Neural crest cell (in vitro differentiated cells): Measurements from ENCODE around the gene TIMP3. TPM values are rescaled to one million over a fixed set of nuclear protein-coding genes. Genes with fewer than 3 reads are reported as not detected.

Experiments used
- DNase-seq: peaks from one replicate; pipeline ENCODE4 v3.0.0; 2021; ENCODE audit warnings: low read depth, mixed read lengths, low spot score
- H3K27ac Mint-ChIP-seq: one replicate; pipeline ENCODE4 v1.8.0; 2021; ENCODE audit warnings: mild to moderate bottlenecking, mixed read lengths; ENCODE audit not compliant: unreplicated experiment
- H3K27me3 Mint-ChIP-seq: 2 replicates; pipeline ENCODE4 v1.8.0; 2021; ENCODE audit warnings: low read depth, mild to moderate bottlenecking, mixed read lengths
- H3K36me3 Mint-ChIP-seq: 2 replicates; pipeline ENCODE4 v1.8.0; 2021; ENCODE audit warnings: low read depth, mild to moderate bottlenecking, mixed read lengths
- H3K4me1 Mint-ChIP-seq: 2 replicates; pipeline ENCODE4 v1.8.0; 2021; ENCODE audit warnings: mixed read lengths
- H3K4me3 Mint-ChIP-seq: one replicate; pipeline ENCODE4 v1.8.0; 2021; ENCODE audit warnings: mild to moderate bottlenecking, mixed read lengths
- H3K9me3 Mint-ChIP-seq: 2 replicates; pipeline ENCODE4 v1.8.0; 2021; ENCODE audit warnings: mixed read lengths
- CTCF ChIP-seq: fragments of 200-600 bp; sonication (generic); conservative IDR thresholded peaks from 2 replicates; pipeline ENCODE4 v1.5.0; 2021; ENCODE audit warnings: antibody characterized with exemption, mild to moderate bottlenecking
- total RNA-seq: library from RNA; stranded (reverse); gene quantifications from 2 replicates; pipeline ENCODE4 v1.2.1, GENCODE V29; 2021

The TIMP3 gene
- total RNA-seq, 1 donor from 2014 or later: 21.6 TPM

- Mint-ChIP-seq H3K4me1 (peaks cover 11% of the 10 kb centered on the region), H3K27ac (no peak overlapping the region), H3K27me3 (no peaks in the 10 kb centered on the region), H3K9me3 (no peaks in the 10 kb centered on the region), H3K4me3 (no peak overlapping the region), H3K36me3 (no peaks in the 10 kb centered on the region)
- no peak for DNase-seq
- TF ChIP-seq CTCF: no peak
Measured at GRCh38 chr22:32818446-32819115, 17.1 kb downstream of the TIMP3 start.

- Mint-ChIP-seq H3K27ac (no peak overlapping the region), H3K27me3 (no peaks in the 10 kb centered on the region), H3K4me3 (no peak overlapping the region), H3K9me3 (no peaks in the 10 kb centered on the region), H3K36me3 (no peaks in the 10 kb centered on the region), H3K4me1 (peaks cover 11% of the 10 kb centered on the region)
- no peak for TF ChIP-seq CTCF
- DNase-seq: no peak
Measured at GRCh38 chr22:32819120-32819519, 17.6 kb downstream of the TIMP3 start.

GRCh38 chr22:32820131-32821119, 18.9 kb downstream of the TIMP3 start:
- Mint-ChIP-seq H3K4me1 (peaks cover 20% of the 10 kb centered on the region), H3K9me3 (no peaks in the 10 kb centered on the region), H3K27ac (no peak overlapping the region), H3K36me3 (no peaks in the 10 kb centered on the region), H3K27me3 (no peaks in the 10 kb centered on the region), H3K4me3 (no peak overlapping the region)
- DNase-seq: no peak
- no peak for TF ChIP-seq CTCF

- no peak for DNase-seq
- Mint-ChIP-seq H3K4me1 (peaks cover 24% of the 10 kb centered on the region), H3K36me3 (no peaks in the 10 kb centered on the region), H3K27me3 (no peaks in the 10 kb centered on the region), H3K27ac (no peak overlapping the region), H3K4me3 (no peak overlapping the region), H3K9me3 (no peaks in the 10 kb centered on the region)
- TF ChIP-seq CTCF: no peak
Measured at GRCh38 chr22:32822179-32822877, 20.8 kb downstream of the TIMP3 start.

- Mint-ChIP-seq H3K9me3 (no peaks in the 10 kb centered on the region), H3K27me3 (no peaks in the 10 kb centered on the region), H3K4me3 (no peak overlapping the region), H3K4me1 (peaks cover 25% of the 10 kb centered on the region), H3K36me3 (no peaks in the 10 kb centered on the region), H3K27ac (no peak overlapping the region)
- TF ChIP-seq CTCF: peak; percentile 62
- peak; percentile 39 for DNase-seq
Measured at GRCh38 chr22:32823024-32823730, 21.7 kb downstream of the TIMP3 start.
